Right atrium auricular region (tissue), 2 donors: Measurements from ENCODE around the gene CAND2. TPM values are rescaled to one million over a fixed set of nuclear protein-coding genes. Genes with fewer than 3 reads are reported as not detected.
A peak's percentile ranks its signal among the peaks of the same experiment; 100 is the strongest.
"Not testable (repeated sequence)": the region's sequence is repeated elsewhere in the genome, so short reads cannot be mapped to it uniquely, and the experiment has no call there.

Experiments
- DNase-seq: peaks from one replicate; pipeline ENCODE4 v3.0.0-alpha.2; 2019; ENCODE audit warnings: low spot score
- H3K27ac ChIP-seq, 2 donors: fragments of 200-600 bp; sonication (generic); 1 replicate in 1 of 2; 2 replicates in 1 of 2; pipeline ENCODE4 v1.5.1; 2016 to 2019
- H3K27me3 ChIP-seq, 2 donors: fragments of 200-600 bp; sonication (generic); one replicate each; pipeline versions ENCODE4 v1.5.1 to v1.6.0; 2017 to 2019
- H3K36me3 ChIP-seq: fragments of 200-600 bp; sonication (generic); one replicate; pipeline ENCODE4 v1.5.1; 2016
- H3K4me1 ChIP-seq, 2 donors: fragments of 200-600 bp; sonication (generic); one replicate each; pipeline versions ENCODE4 v1.5.1 to v1.6.0; 2017 to 2019
- H3K4me3 ChIP-seq, 2 donors: fragments of 200-600 bp; sonication (generic); 1 replicate in 1 of 2; 2 replicates in 1 of 2; pipeline ENCODE4 v1.5.1; 2017 to 2019; ENCODE audit warnings: mild to moderate bottlenecking in 1 of 2, moderate library complexity in 1 of 2
- H3K9me3 ChIP-seq, 2 donors: fragments of 200-600 bp; sonication (generic); one replicate each; pipeline ENCODE4 v1.5.1; 2019
- total RNA-seq, 2 donors: library from RNA; depleted of rRNA; stranded (reverse); fragments of >200 nt; gene quantifications; one replicate each; pipeline ENCODE4 v1.1.0, GENCODE V29; 2016
- TF ChIP-seq, protein P1 (sequence below), 2 donors: fragments of 200-600 bp; sonication (generic); IDR thresholded peaks; one replicate each; pipeline ENCODE4 v1.5.1; 2019; ENCODE audit warnings: antibody characterized with exemption in 2 of 2

The CAND2 gene
- total RNA-seq, 2 donors from 2014 or later = 45.2 to 77.4 TPM

DNA sequence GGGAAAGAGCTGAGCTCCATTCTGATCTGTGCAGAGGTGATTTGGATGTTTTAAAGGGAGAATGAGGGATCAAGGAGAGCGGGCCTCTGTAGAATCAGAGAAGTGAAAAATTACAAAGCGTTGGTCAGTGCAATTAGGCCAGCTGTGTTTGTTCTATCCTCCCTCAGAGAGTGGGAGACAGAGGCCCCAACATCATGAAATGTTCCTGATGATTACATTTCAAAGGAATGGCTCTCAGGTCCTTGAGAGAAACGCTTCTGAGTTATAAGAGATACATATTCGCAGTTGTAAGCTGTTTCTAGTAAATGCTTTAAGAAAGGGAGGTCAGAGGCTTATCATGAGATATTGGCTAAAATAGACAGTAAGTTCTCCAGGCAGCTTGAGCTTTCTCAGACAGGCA lies 15.7 kb upstream of the CAND2 start:
- no peaks in the 10 kb centered on the region for H3K27me3 ChIP-seq
- no peak overlapping the region for H3K27ac ChIP-seq
- DNase-seq = no peak
- H3K36me3 ChIP-seq = no peaks in the 10 kb centered on the region
- H3K4me3 ChIP-seq = no peak overlapping the region
- TF ChIP-seq, protein P1, sequence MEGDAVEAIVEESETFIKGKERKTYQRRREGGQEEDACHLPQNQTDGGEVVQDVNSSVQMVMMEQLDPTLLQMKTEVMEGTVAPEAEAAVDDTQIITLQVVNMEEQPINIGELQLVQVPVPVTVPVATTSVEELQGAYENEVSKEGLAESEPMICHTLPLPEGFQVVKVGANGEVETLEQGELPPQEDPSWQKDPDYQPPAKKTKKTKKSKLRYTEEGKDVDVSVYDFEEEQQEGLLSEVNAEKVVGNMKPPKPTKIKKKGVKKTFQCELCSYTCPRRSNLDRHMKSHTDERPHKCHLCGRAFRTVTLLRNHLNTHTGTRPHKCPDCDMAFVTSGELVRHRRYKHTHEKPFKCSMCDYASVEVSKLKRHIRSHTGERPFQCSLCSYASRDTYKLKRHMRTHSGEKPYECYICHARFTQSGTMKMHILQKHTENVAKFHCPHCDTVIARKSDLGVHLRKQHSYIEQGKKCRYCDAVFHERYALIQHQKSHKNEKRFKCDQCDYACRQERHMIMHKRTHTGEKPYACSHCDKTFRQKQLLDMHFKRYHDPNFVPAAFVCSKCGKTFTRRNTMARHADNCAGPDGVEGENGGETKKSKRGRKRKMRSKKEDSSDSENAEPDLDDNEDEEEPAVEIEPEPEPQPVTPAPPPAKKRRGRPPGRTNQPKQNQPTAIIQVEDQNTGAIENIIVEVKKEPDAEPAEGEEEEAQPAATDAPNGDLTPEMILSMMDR (IDR thresholded peaks at IDR 0.05) = no peak
- no peaks in the 10 kb centered on the region for H3K4me1 ChIP-seq
- H3K9me3 ChIP-seq = no peaks in the 10 kb centered on the region

DNA sequence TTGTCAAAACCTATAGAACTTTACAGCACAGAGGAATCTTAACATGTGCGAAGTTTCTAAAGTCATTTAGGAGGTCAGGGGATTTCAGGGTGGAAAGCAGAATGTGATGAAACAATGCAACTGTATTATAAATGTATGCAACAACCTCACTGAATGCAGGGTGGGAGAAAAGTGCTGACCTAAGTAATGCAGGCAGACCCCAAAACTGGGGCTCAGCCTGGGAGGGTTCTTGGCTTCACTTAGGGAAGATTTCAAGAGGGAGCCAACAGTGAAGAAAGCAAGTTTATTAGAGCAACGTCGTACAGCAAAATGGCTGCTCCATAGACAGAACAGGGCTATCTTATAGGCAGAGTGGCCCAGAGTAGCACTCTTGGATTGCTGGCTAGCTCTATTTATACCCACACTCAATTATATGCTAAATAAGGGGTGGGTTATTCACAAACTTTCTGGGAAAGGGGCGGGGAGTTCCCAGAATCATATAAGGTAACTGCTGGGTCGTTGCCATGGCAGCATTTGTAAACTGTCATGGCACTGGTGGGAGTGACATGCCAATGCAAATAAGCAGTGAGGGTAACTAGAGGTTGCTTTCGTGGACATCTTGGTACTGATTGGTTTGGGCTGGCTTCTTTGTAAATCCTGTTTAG lies 14.2 kb upstream of the CAND2 start:
- Histone ChIP-seq H3K4me3 (no peak overlapping the region), H3K9me3 (no peaks in the 10 kb centered on the region), H3K36me3 (no peaks in the 10 kb centered on the region), H3K4me1 (no peaks in the 10 kb centered on the region), H3K27ac (no peak overlapping the region), H3K27me3 (no peaks in the 10 kb centered on the region)
- DNase-seq = no peak
- TF ChIP-seq, protein P1 (IDR thresholded peaks at IDR 0.05) = no peak

GRCh38 chr3:12785096-12785495 lies 11.4 kb upstream of the CAND2 start:
- Histone ChIP-seq H3K4me1 (no peaks in the 10 kb centered on the region), H3K9me3 (no peaks in the 10 kb centered on the region), H3K4me3 (no peak overlapping the region), H3K36me3 (no peaks in the 10 kb centered on the region), H3K27ac (no peak overlapping the region), H3K27me3 (no peaks in the 10 kb centered on the region)
- TF ChIP-seq, protein P1 (IDR thresholded peaks at IDR 0.05) = no peak
- DNase-seq = no peak

DNA sequence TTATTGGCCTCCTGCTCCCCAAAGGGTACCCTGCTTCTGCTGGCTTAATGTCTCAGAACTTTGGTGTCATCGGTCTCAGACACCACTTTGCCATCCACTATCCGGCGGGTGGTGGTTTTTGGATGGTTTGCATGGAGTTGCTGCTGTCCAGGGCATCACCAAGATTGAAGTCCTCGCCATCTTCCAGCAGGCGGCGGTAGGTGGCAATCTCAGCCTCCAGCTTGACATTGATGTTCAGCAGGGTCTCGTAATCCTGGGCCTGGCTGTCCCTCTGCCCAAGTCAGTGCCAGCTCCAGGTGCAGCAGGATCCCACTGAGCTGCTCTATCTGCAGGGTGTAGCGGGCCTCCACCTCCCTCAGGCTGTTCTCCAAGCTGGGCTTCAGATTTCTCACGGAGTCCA lies 9.1 kb upstream of the CAND2 start:
- H3K27ac ChIP-seq, H3K27me3 ChIP-seq, H3K36me3 ChIP-seq, H3K9me3 ChIP-seq, H3K4me3 ChIP-seq, DNase-seq, H3K4me1 ChIP-seq: not testable (repeated sequence)
- TF ChIP-seq, protein P1 (IDR thresholded peaks at IDR 0.05) = peak in 1 of 2 donors; percentile 22

DNA sequence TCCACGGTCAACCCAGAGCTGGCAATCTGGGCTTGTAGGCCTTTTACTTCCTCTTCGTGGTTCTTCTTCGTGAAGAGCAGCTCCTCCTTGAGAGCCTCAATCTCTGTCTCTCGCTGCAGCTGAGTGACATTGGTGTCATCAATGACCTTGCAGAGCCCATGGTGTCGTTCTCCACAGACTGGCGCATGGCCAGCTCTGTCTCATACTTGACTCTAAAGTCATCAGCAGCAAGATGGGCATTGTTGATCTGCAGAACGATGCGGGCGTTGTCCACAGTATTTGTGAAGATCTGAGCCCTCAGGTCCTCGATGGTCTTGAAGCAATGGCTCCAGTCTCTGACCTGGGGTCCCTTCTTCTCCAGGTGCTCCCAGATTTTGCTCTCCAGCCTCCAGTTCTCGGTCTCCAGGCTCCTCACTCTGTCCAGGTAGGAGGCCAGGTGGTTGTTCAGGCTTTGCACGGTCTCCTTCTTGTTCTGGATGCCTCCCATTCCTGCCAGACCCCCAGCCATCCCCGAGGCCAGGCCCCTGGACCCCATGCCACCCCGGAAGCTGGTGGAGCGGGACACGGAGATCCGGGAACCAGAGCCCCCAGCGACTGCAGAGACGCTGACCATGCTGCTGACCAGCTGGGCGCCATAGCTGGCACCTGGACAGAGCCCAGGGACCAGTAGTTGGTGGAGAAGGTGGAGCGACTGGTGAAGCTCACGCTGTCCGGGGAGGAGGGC lies 8.4 kb upstream of the CAND2 start:
- H3K27ac ChIP-seq, DNase-seq, H3K9me3 ChIP-seq, H3K27me3 ChIP-seq, H3K36me3 ChIP-seq, H3K4me3 ChIP-seq, H3K4me1 ChIP-seq: not testable (repeated sequence)

GRCh38 chr3:12791430-12791829 lies 5.0 kb upstream of the CAND2 start:
- H3K4me3 ChIP-seq = no peak overlapping the region
- H3K27me3 ChIP-seq = no peaks in the 10 kb centered on the region
- no peak for DNase-seq
- TF ChIP-seq, protein P1 (IDR thresholded peaks at IDR 0.05) = no peak
- H3K36me3 ChIP-seq = no peaks in the 10 kb centered on the region
- H3K9me3 ChIP-seq = no peaks in the 10 kb centered on the region
- H3K4me1 ChIP-seq = peaks cover 0 to 6% of the 10 kb centered on the region in 2 donors
- no peak overlapping the region for H3K27ac ChIP-seq
